Psoas muscle (tissue), 8 donors: ENCODE data around the gene MAMDC4. TPM values are rescaled to one million over a fixed set of nuclear protein-coding genes. Genes with fewer than 3 reads are reported as not detected.
A peak's percentile ranks its signal among the peaks of the same experiment; 100 is the strongest.
"Not testable (repeated sequence)": the region's sequence is repeated elsewhere in the genome, so short reads cannot be mapped to it uniquely, and the experiment has no call there.

ENCODE experiments used
- ATAC-seq, 4 donors: fragments of 200-7000 bp; cut with Tn5 transposase; one replicate each; pipeline ENCODE4 v1.9.1; 2020; ENCODE audit warnings: moderate library complexity in 3 of 4, mild to moderate bottlenecking in 2 of 4
- DNase-seq, 2 donors: peaks; one replicate each; pipeline ENCODE4 v3.0.0-alpha.2; 2020
- H3K27ac ChIP-seq: fragments of 200-600 bp; one replicate; pipeline ENCODE4 v1.8.0; 2022
- H3K27me3 ChIP-seq, 3 donors: fragments of 200-600 bp in 1 of 3; one replicate each; pipeline versions ENCODE4 v1.6.1 to v1.8.0; 2013 to 2022; ENCODE audit warnings: low read length in 2 of 3, mild to moderate bottlenecking in 2 of 3, moderate library complexity in 1 of 3; ENCODE audit not compliant: insufficient read depth in 3 of 3
- H3K36me3 ChIP-seq, 2 donors: fragments of 200-600 bp in 1 of 2; one replicate each; pipeline versions ENCODE4 v1.6.1 to v1.8.0; 2013 to 2022; ENCODE audit warnings: low read depth in 1 of 2, mild to moderate bottlenecking in 1 of 2, moderate library complexity in 1 of 2; ENCODE audit not compliant: insufficient read depth in 1 of 2
- H3K4me1 ChIP-seq: fragments of 200-600 bp; one replicate; pipeline ENCODE4 v1.8.0; 2022
- H3K4me3 ChIP-seq: fragments of 200-600 bp; one replicate; pipeline ENCODE4 v1.8.0; 2022; ENCODE audit warnings: mild to moderate bottlenecking
- H3K9me3 ChIP-seq: fragments of 200-600 bp; one replicate; pipeline ENCODE4 v1.8.0; 2022
- CTCF ChIP-seq: fragments of 200-600 bp; IDR thresholded peaks from one replicate; pipeline ENCODE4 v1.8.0; 2022; ENCODE audit warnings: antibody characterized with exemption
- WGBS, 3 donors: extraction: QIAGEN DNeasy Blood & Tissue Kit; methylation state at CpG; one replicate each; pipeline versions ENCODE4 v1.1.6 to v1.1.7; 2013; 5-methylcytosine and 5-hydroxymethylcytosine counted together
- intact Hi-C, 2 donors: fragments of 100-400 bp; cut with DNase I; formaldehyde crosslinking; loops; one replicate each; pipeline versions ENCODE4 v1.11.0 to v1.14.2; 2022
- polyA plus RNA-seq, 3 donors: library from polyadenylated mRNA; stranded (reverse); fragments of 200-250 nt; gene quantifications; one replicate each; pipeline ENCODE4 v1.2.3, GENCODE V29; 2013
- total RNA-seq, 4 donors: library from RNA; stranded (reverse); fragmentation: NEBNext Ultra II Directional in 2 of 4; extraction: Animal tissue kit (Norgen Biotek cat#: 25700) in 2 of 4; gene quantifications; one replicate each; pipeline versions ENCODE4 v1.2.1 to v1.2.4, GENCODE V29; 2021 to 2023
- donor health status: healthy with polysubstance abuse.
- donor health status: DM: no; HTN: no; CAD: no; lungs with moderate emphysema.
- donor health status: Bipolar disorder and iron deficiency.
- donor health status: healthy.
- donor health status: DM: yes; HTN: yes; CAD: no.
- donor health status: DM: no; HTN: no; CAD: no.
- donor health status: DM: no; HTN: no; CAD: no.
- donor health status: DM: yes; HTN: yes; CAD: no.

The MAMDC4 gene
- total and polyA plus RNA-seq, 7 donors, result 1.7 to 7.9 (median 2.9) TPM

- Histone ChIP-seq H3K27me3 (no peaks in the 10 kb centered on the region), H3K36me3 (peaks cover 5 to 47% of the 10 kb centered on the region in 2 donors), H3K9me3 (no peaks in the 10 kb centered on the region), H3K4me3 (no peak overlapping the region), H3K27ac (no peak overlapping the region), H3K4me1 (peaks cover 35% of the 10 kb centered on the region)
- 87 to 88% (median 87%) methylated on average over 30 to 31 of the region's 31 CpGs for WGBS, 3 donors
- DNase-seq (peak in 1 of 2 donors; percentile 12), ATAC-seq (no peak)
- intact Hi-C loops, result no loop called here
- no peak for TF ChIP-seq CTCF
These were observed 10.9 kb downstream of the MAMDC4 start for GRCh38 chr9:136862849-136863622.

GRCh38 chr9:136863623-136864273 is 11.6 kb downstream of the MAMDC4 start:
- 74 to 79% (median 78%) methylated on average over 12 of the region's 12 CpGs for whole genome bisulfite sequencing, 3 donors
- Histone ChIP-seq H3K36me3 (peaks cover 5 to 47% of the 10 kb centered on the region in 2 donors), H3K9me3 (no peaks in the 10 kb centered on the region), H3K4me3 (no peak overlapping the region), H3K27ac (no peak overlapping the region), H3K4me1 (peaks cover 28% of the 10 kb centered on the region), H3K27me3 (no peaks in the 10 kb centered on the region)
- intact Hi-C loops, result no loop called here
- ATAC-seq, result no peak
- DNase-seq, result no peak
- TF ChIP-seq CTCF, result no peak

- Histone ChIP-seq H3K4me3 (peak overlapping the region; percentile 89), H3K4me1 (peaks cover 21% of the 10 kb centered on the region), H3K9me3 (no peaks in the 10 kb centered on the region), H3K27ac (peak overlapping the region; percentile 96), H3K27me3 (no peaks in the 10 kb centered on the region), H3K36me3 (peaks cover 5 to 47% of the 10 kb centered on the region in 2 donors)
- no peak for TF ChIP-seq CTCF
- ATAC-seq (peak in 2 of 4 donors; percentile 1 to 2), DNase-seq (no peak)
- 49 to 60% (median 54%) methylated on average over 9 to 11 of the region's 11 CpGs for WGBS, 3 donors
- intact Hi-C loops, result loop anchor here in 1 of 2 donors (5.0 kb wide), 2 partner anchors 62 to 77 kb away; partner anchors contain the start of gene FBXW5
These were observed 13.1 kb downstream of the MAMDC4 start for GRCh38 chr9:136865041-136865767.

- Histone ChIP-seq H3K9me3 (no peaks in the 10 kb centered on the region), H3K27ac (peak overlapping the region; percentile 96), H3K4me1 (peaks cover 21% of the 10 kb centered on the region), H3K27me3 (no peaks in the 10 kb centered on the region), H3K36me3 (peaks cover 5 to 42% of the 10 kb centered on the region in 2 donors), H3K4me3 (peak overlapping the region; percentile 89)
- ATAC-seq (peak in 2 of 4 donors; percentile 37 to 46), DNase-seq (peak; percentile 44 to 71)
- no peak for TF ChIP-seq CTCF
- WGBS, 3 donors, result 0 to 4% (median 2%) methylated on average over 17 to 20 of the region's 20 CpGs
- intact Hi-C loops, result loop anchor here in 1 of 2 donors (5.0 kb wide), 2 partner anchors 62 to 77 kb away; partner anchors contain the start of gene FBXW5
These were observed 13.6 kb downstream of the MAMDC4 start for GRCh38 chr9:136865768-136866103.

GRCh38 chr9:136866898-136867421 is 14.8 kb downstream of the MAMDC4 start:
- not testable (repeated sequence) for H3K27me3 ChIP-seq, ATAC-seq, DNase-seq, H3K9me3 ChIP-seq
- Histone ChIP-seq H3K4me1 (peaks cover 21% of the 10 kb centered on the region), H3K27ac (peak overlapping the region; percentile 96), H3K36me3 (peaks cover 5 to 29% of the 10 kb centered on the region in 2 donors), H3K4me3 (peak overlapping the region; percentile 89)
- intact Hi-C loops, result loop anchor here in 1 of 2 donors (5.0 kb wide), 2 partner anchors 60 to 75 kb away; partner anchors contain the start of gene FBXW5
- 78 to 84% (median 80%) methylated on average over 29 of the region's 29 CpGs for WGBS, 3 donors
